GM18873 (cell line): Measurements from ENCODE around the gene DSG2.

Experiments used
- ATAC-seq: cut with Tn5 transposase; IDR thresholded peaks from one replicate; pipeline ENCODE4 v1.9.1; 2021; ENCODE audit warnings: mild to moderate bottlenecking, moderate library complexity, moderate number of reproducible peaks; ENCODE audit not compliant: unreplicated experiment, low FRiP score

The DSG2 gene

DNA sequence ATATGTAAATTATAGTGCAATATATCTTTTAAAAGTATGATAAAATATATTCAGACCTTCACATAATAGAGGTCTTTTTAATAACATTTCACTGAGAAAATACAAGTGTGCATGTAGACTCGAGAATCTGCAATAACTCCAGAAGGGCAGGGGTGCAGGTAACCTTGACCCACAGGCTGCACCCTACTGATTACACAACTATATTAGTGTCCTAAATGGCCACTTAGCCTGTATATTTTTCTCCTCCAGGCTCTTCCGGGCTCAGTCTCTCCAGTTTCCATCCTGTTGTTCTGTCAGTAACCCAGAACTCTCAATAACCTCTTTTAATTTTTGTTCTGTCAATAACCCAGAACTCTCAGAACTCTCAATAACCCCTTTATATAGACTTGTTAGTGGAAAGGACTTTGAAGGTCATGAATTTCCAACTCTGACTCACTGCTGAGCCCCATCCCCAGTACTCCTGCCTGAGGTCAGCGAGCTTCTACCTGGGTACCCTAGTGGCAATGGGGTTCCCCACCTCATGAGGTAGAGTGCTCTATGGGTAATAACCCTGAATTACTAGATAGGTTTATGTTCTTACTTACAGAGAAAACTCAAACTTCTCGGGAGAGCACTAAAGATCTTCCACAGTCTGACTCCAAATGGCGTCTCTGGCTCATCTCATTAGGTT lies 85.3 kb downstream of the DSG2 start:
- no peak for ATAC-seq

- ATAC-seq: no peak
These were observed 88.0 kb downstream of the DSG2 start for GRCh38 chr18:31585991-31586390.

DNA sequence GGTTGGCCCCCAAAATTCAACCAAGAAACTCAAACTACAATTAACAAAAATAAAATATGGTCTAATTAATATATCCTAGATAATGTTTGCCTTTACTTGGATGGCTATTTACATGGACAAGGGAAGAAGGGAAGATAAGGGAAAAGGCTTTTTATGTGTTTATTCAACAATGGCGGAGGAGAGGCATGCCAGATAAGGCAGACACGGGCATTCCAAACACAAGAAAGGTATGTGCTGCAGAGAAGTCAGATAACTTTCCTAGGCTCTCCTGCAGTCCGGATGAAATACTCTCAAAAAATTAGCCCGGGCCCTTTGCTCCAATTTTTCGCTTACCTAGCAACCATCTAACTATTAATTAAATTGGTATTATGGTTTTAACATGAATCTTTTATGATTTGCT lies 88.6 kb downstream of the DSG2 start:
- ATAC-seq: no peak

DNA sequence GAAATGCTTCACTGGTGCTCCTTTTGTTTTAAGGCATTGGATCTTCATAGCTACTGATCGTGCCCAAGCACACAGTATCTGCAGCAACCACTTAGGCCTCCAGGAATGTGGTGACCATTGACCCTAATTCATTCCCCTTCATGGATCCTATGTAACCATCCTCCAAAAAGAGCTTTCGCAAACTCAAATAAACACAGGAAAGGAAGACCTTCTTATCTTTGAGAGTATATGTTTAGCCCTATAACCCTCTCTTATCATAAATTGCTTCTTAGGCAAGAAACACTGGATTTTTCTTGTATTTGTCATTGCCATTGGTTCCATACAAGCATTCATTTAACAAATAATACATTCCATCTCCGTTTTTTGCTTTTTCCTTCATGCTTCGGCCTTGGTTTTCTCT lies 89.6 kb downstream of the DSG2 start:
- ATAC-seq: no peak

DNA sequence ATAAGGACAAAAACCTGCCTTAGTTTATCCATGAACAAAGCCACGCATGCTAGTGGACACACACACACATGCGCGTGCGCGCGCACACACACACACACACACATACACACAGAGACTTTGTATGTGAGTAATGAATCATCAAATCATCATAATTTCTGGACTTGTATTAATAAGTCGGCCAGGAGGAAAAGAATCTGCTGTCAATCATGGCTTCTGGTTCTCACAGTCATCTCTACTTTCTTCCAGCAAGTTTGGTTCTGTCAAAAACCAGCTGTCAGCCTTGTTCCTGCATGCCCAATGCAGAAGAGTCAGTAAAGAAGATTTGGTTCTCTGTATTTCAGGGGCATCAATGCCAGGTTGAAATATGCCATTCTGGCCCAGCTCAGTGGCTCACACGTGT lies 92.6 kb downstream of the DSG2 start:
- ATAC-seq: no peak

- ATAC-seq: no peak
These were observed 93.1 kb downstream of the DSG2 start for GRCh38 chr18:31591113-31591512.

- no peak for ATAC-seq
These were observed 93.7 kb downstream of the DSG2 start, which contains the start of gene TTR for GRCh38 chr18:31591628-31592027. Gene TTR (plus strand): TSS chr18:31591877. CDS start chr18:31591903, 26 bp downstream.

GRCh38 chr18:31592506-31593157 lies 94.7 kb downstream of the DSG2 start:
- no peak for ATAC-seq

GRCh38 chr18:31595121-31595771 lies 97.3 kb downstream of the DSG2 start:
- ATAC-seq: no peak

DNA sequence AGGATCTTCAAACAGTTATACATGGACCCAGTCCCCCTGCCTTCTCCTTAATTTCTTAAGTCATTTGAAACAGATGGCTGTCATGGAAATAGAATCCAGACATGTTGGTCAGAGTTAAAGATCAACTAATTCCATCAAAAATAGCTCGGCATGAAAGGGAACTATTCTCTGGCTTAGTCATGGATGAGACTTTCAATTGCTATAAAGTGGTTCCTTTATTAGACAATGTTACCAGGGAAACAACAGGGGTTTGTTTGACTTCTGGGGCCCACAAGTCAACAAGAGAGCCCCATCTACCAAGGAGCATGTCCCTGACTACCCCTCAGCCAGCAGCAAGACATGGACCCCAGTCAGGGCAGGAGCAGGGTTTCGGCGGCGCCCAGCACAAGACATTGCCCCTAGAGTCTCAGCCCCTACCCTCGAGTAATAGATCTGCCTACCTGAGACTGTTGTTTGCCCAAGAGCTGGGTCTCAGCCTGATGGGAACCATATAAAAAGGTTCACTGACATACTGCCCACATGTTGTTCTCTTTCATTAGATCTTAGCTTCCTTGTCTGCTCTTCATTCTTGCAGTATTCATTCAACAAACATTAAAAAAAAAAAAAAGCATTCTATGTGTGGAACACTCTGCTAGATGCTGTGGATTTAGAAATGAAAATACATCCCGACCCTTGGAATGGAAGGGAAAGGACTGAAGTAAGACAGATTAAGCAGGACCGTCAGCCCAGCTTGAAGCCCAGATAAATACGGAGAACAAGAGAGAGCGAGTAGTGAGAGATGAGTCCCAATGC lies 98.3 kb downstream of the DSG2 start:
- ATAC-seq: no peak

DNA sequence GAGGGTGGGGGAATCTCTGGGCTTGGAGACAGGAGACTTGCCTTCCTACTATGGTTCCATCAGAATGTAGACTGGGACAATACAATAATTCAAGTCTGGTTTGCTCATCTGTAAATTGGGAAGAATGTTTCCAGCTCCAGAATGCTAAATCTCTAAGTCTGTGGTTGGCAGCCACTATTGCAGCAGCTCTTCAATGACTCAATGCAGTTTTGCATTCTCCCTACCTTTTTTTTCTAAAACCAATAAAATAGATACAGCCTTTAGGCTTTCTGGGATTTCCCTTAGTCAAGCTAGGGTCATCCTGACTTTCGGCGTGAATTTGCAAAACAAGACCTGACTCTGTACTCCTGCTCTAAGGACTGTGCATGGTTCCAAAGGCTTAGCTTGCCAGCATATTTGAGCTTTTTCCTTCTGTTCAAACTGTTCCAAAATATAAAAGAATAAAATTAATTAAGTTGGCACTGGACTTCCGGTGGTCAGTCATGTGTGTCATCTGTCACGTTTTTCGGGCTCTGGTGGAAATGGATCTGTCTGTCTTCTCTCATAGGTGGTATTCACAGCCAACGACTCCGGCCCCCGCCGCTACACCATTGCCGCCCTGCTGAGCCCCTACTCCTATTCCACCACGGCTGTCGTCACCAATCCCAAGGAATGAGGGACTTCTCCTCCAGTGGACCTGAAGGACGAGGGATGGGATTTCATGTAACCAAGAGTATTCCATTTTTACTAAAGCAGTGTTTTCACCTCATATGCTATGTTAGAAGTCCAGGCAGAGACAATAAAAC lies 100.2 kb downstream of the DSG2 start:
- no peak for ATAC-seq
